Measurements from ENCODE around the gene ZNF236. TPM values are rescaled to one million over a fixed set of nuclear protein-coding genes. Genes with fewer than 3 reads are reported as not detected.

ZNF236 gene
- total and polyA plus RNA-seq, 2 of the 8 experiments (the other 6 are each of a cell fraction or from before 2014, with no cell fraction given): 6.7 to 14.5 TPM

DNA sequence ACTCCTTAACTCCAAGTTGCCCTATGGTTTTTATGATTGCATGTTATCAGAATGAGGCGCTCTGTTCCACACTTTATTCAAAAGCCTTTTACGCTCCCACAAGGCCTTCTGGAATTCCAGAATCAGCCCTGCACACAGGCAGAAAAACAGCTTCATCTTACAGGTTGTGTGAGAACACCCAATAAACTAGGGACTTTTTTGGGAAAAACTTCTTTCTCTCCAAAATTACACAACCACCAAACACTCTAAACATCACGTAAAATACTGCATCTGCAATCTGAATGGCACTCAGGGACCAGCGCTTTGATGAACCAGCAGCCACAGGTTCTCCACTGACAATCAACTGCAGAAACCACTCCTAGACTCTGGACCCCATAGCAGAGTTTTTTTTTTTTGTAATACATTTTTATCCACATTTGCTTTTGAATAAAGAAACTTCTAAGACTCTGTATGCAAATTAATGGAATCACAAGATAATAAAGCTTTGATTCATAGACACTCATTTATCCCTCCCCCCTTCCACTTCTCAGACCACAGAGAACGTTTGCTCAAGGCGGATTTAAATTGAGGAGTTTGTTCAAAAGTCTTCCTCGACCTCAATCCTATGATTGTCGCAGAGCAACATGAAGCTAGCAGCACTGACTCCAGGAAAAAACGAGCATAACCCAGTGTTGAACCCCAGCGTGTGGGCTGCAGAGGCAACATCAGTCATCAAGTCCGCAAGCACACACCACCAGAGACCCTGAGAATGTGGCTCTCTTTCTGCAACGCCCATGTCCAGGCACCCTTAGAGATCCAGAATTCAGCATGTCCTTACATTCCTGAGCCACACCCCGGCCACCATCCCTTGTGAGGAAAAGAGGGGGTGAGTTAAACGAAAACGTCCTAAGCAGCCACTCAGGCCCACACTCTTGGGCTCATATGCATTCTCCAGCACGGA, 193.7 kb downstream of the ZNF236 start:
- no peak for DNase-seq (ENCODE audit: low read depth in 1 of 2, low spot score in 2 of 2)
- Histone ChIP-seq H2BK12ac (ENCODE audit: low read depth, low read length) (no peak overlapping the region), H3K4ac (replicated peaks; ENCODE audit: insufficient read length, low read depth, low read length) (no peak overlapping the region), H3K79me1 (ENCODE audit: low read depth, low read length) (no peaks in the 10 kb centered on the region; the same call in 1 of the 2 replicates), H3K56ac (replicated peaks; ENCODE audit: insufficient read length, low read depth, low read length) (no peak overlapping the region), H2BK120ac (replicated peaks; ENCODE audit: low read depth, low read length) (no peak overlapping the region), H2BK20ac (ENCODE audit: low read length) (no peak overlapping the region), H3K23me2 (ENCODE audit: low read depth, low read length) (peaks cover 11% of the 10 kb centered on the region; the same call in 1 of the 2 replicates), H4K91ac (replicated peaks; ENCODE audit: insufficient read length, low read length) (no peak overlapping the region), H3K4me2 (ENCODE audit: insufficient read depth in 1 of 2, low read depth in 2 of 2, low read length in 2 of 2) (no peak overlapping the region), H2AFZ (ENCODE audit: low read length) (no peak overlapping the region), H3K27ac (ENCODE audit: low read depth, low read length) (no peak overlapping the region), H3K27me3 (replicated peaks in 1 of 4; ENCODE audit: control insufficient read depth in 3 of 4, extremely low read depth in 1 of 4, insufficient read depth in 3 of 4, low read length in 3 of 4) (no peaks in the 10 kb centered on the region; a peak in 1 of 7 replicates), H3K14ac (ENCODE audit: insufficient read length) (no peak overlapping the region), H3K18ac (ENCODE audit: extremely low read depth, low read length) (no peak overlapping the region), H3K9ac (replicated peaks in 1 of 4; ENCODE audit: extremely low read depth in 1 of 4, low read depth in 3 of 4, low read length in 3 of 4) (no peak overlapping the region), H2AK5ac (ENCODE audit: low read depth, low read length) (no peak overlapping the region), H3K79me2 (ENCODE audit: control insufficient read depth in 1 of 2, insufficient read depth in 2 of 2, low read length in 2 of 2) (no peaks in the 10 kb centered on the region), H2BK5ac (ENCODE audit: low read depth, low read length) (no peak overlapping the region), H4K20me1 (replicated peaks in 1 of 2; ENCODE audit: control insufficient read depth in 1 of 2, insufficient read depth in 2 of 2, low read length in 2 of 2) (peaks cover 0 to 1% of the 10 kb centered on the region in 2 experiments), H3K36me3 (ENCODE audit: control insufficient read depth in 2 of 4, insufficient read depth in 4 of 4, low read length in 3 of 4) (no peaks in the 10 kb centered on the region), H4K8ac (ENCODE audit: extremely low read depth, insufficient read depth, low read length) (no peak overlapping the region), H3K9me3 (ENCODE audit: insufficient read depth in 2 of 2, low read depth in 1 of 2, low read length in 1 of 2) (no peaks in the 10 kb centered on the region), H3K23ac (ENCODE audit: insufficient read length) (no peak overlapping the region), H2BK15ac (ENCODE audit: low read length) (no peak overlapping the region), H4K5ac (ENCODE audit: insufficient read length, low read depth, low read length) (no peak overlapping the region), H3K4me3 (ENCODE audit: extremely low read depth in 1 of 4, insufficient read depth in 2 of 4, low read depth in 3 of 4, low read length in 4 of 4) (no peak overlapping the region), H3K4me1 (replicated peaks in 1 of 4; ENCODE audit: control insufficient read depth in 3 of 4, insufficient read depth in 4 of 4, low read length in 3 of 4) (peaks cover 0 to 2% (median under 1%) of the 10 kb centered on the region in 4 experiments; a peak in 2 of 7 replicates)
- TF ChIP-seq, protein P1, sequence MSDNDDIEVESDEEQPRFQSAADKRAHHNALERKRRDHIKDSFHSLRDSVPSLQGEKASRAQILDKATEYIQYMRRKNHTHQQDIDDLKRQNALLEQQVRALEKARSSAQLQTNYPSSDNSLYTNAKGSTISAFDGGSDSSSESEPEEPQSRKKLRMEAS (IDR thresholded peaks at IDR 0.05): no peak
- TF ChIP-seq SP2 (IDR thresholded peaks at IDR 0.05; ENCODE audit: low read length): no peak
- no peak for TF ChIP-seq SP4 (IDR thresholded peaks at IDR 0.05; ENCODE audit: low read length)
- TF ChIP-seq, protein P2, sequence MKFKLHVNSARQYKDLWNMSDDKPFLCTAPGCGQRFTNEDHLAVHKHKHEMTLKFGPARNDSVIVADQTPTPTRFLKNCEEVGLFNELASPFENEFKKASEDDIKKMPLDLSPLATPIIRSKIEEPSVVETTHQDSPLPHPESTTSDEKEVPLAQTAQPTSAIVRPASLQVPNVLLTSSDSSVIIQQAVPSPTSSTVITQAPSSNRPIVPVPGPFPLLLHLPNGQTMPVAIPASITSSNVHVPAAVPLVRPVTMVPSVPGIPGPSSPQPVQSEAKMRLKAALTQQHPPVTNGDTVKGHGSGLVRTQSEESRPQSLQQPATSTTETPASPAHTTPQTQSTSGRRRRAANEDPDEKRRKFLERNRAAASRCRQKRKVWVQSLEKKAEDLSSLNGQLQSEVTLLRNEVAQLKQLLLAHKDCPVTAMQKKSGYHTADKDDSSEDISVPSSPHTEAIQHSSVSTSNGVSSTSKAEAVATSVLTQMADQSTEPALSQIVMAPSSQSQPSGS (IDR thresholded peaks at IDR 0.05; ENCODE audit: low read length): no peak
- no peak for TF ChIP-seq EP300 (IDR thresholded peaks at IDR 0.05; ENCODE audit: borderline replicate concordance in 1 of 2, low read depth in 2 of 2, low read length in 2 of 2)
- TF ChIP-seq TAF1 (IDR thresholded peaks at IDR 0.05; ENCODE audit: low read depth, low read length): no peak
- POLR2A ChIA-PET (ENCODE audit: partially characterized antibody): no interaction called here
- CTCF ChIA-PET (ENCODE audit: partially characterized antibody): interaction anchor here (1.1 to 7.5 kb wide), 4 partner anchors 9 to 16 kb away, joined by 3 to 33 read pairs (median 4); no protein-coding TSS in a partner anchor
- no peak for FAIRE-seq
- WGBS, 2 experiments (ENCODE audit: extremely low coverage in 1 of 2, insufficient coverage in 1 of 2, insufficient read length in 1 of 2, insufficient replicate concordance in 2 of 2, low coverage in 1 of 2, low lambda C conversion rate in 2 of 2, missing lambda C conversion rate in 1 of 2): 87% methylated on average over 16 of the region's 16 CpGs; no CpG with 5 or more reads in 1 of the 2 experiments

All from H1 (cell line).